Caco-2 (cell line): Measurements from ENCODE around the gene KCNMB1. TPM values are rescaled to one million over a fixed set of nuclear protein-coding genes. Genes with fewer than 3 reads are reported as not detected.

Source experiments
- BruUV-seq: library from RNA; stranded (reverse); fragments of 400-500 nt; replicated peaks from 2 replicates; lab custom pipeline; 2021; lab: Mats Ljungman, UMichigan
- CTCF ChIA-PET: fragments of 300-600 bp; sonication (Branson Sonifier 250); formaldehyde crosslinking; loops from one replicate; lab custom pipeline; 2022; ENCODE audit warnings: antibody characterized with exemption; lab: Charles Lee
- POLR2A ChIA-PET: fragments of 300-600 bp; sonication (Branson Sonifier 250); formaldehyde crosslinking; loops from one replicate; lab custom pipeline; 2022; ENCODE audit warnings: antibody characterized with exemption; lab: Charles Lee
- DNase-seq, 2 experiments: peaks; one replicate each; pipeline versions ENCODE4 v3.0.0 to v3.0.0-alpha.2; 2020 to 2022
- H3K27me3 ChIP-seq: replicated peaks from 2 replicates; pipeline ENCODE4 v1.6.0; 2011; ENCODE audit warnings: low read length; ENCODE audit not compliant: control insufficient read depth, insufficient read depth
- H3K36me3 ChIP-seq: 2 replicates; pipeline ENCODE4 v1.5.1; 2011; ENCODE audit warnings: low read length; ENCODE audit not compliant: control insufficient read depth, insufficient read depth
- H3K4me1 ChIP-seq: fragments of 250-450 bp; sonication (Bioruptor Pico); 2 replicates; pipeline ENCODE4 v1.5.1; 2020; ENCODE audit warnings: mild to moderate bottlenecking
- H3K4me3 ChIP-seq: 2 replicates; pipeline ENCODE4 v1.5.1; 2011; ENCODE audit warnings: low read depth, mild to moderate bottlenecking, control low read depth, low read length
- H3K9me3 ChIP-seq: fragments of 250-450 bp; sonication (Bioruptor Pico); 2 replicates; pipeline ENCODE4 v1.5.1; 2020; ENCODE audit warnings: mild to moderate bottlenecking, moderate library complexity
- H3K27ac Mint-ChIP-seq: one replicate; pipeline ENCODE4 v1.8.0; 2022; ENCODE audit warnings: mixed read lengths; ENCODE audit not compliant: unreplicated experiment
- H3K27me3 Mint-ChIP-seq: one replicate; pipeline ENCODE4 v1.8.0; 2022; ENCODE audit warnings: mixed read lengths; ENCODE audit not compliant: insufficient read depth, unreplicated experiment
- H3K36me3 Mint-ChIP-seq: one replicate; pipeline ENCODE4 v1.8.0; 2022; ENCODE audit warnings: mild to moderate bottlenecking, mixed read lengths; ENCODE audit not compliant: insufficient read depth, unreplicated experiment
- H3K4me1 Mint-ChIP-seq: one replicate; pipeline ENCODE4 v1.8.0; 2022; ENCODE audit warnings: low read depth, mixed read lengths; ENCODE audit not compliant: unreplicated experiment
- H3K4me3 Mint-ChIP-seq: one replicate; pipeline ENCODE4 v1.8.0; 2022; ENCODE audit warnings: mild to moderate bottlenecking, moderate library complexity, mixed read lengths; ENCODE audit not compliant: unreplicated experiment
- H3K9me3 Mint-ChIP-seq: one replicate; pipeline ENCODE4 v1.8.0; 2022; ENCODE audit warnings: mixed read lengths; ENCODE audit not compliant: unreplicated experiment
- CTCF ChIP-seq, 2 experiments: fragments of 200-600 bp in 1 of 2; IDR thresholded peaks; 1 replicate in 1 of 2; 2 replicates in 1 of 2; pipeline versions ENCODE4 v1.5.1 to v1.8.0; 2011 to 2022; ENCODE audit warnings: antibody characterized with exemption in 1 of 2, control low read depth in 1 of 2, inconsistent platforms in 1 of 2, low read depth in 1 of 2, low read length in 1 of 2, mild to moderate bottlenecking in 1 of 2, moderate library complexity in 1 of 2; ENCODE audit not compliant: insufficient read depth in 1 of 2, severe bottlenecking in 1 of 2, unreplicated experiment in 1 of 2
- intact Hi-C: fragments of 100-400 bp; cut with micrococcal nuclease; formaldehyde crosslinking; loops from one replicate; pipeline ENCODE4 v1.10.0; 2022; ENCODE audit not compliant: unreplicated experiment
- total RNA-seq: library from RNA; stranded (reverse); gene quantifications from 2 replicates; pipeline ENCODE4 v1.2.3, GENCODE V29; 2022

KCNMB1 gene
- total RNA-seq, 1 experiment from 2014 or later, result not detected

GRCh38 chr5:170355601-170356098, 33.5 kb downstream of the KCNMB1 start:
- Mint-ChIP-seq H3K4me3 (no peak overlapping the region), H3K27me3 (peaks cover 14% of the 10 kb centered on the region), H3K27ac (no peak overlapping the region), H3K4me1 (no peaks in the 10 kb centered on the region), H3K9me3 (no peaks in the 10 kb centered on the region), H3K36me3 (no peaks in the 10 kb centered on the region)
- Histone ChIP-seq H3K36me3 (no peaks in the 10 kb centered on the region), H3K4me3 (no peak overlapping the region), H3K27me3 (no peaks in the 10 kb centered on the region; the same call in 1 of the 2 replicates), H3K4me1 (no peaks in the 10 kb centered on the region), H3K9me3 (no peaks in the 10 kb centered on the region)
- ChIA-PET CTCF (no interaction called here), POLR2A (no interaction called here)
- no TSS peak for BruUV-seq
- TF ChIP-seq CTCF (IDR thresholded peaks at IDR 0.05; ENCODE audit: insufficient read depth in 1 of 2, low read depth in 1 of 2, low read length in 1 of 2, severe bottlenecking in 1 of 2, unreplicated experiment in 1 of 2), result no peak
- no peak for DNase-seq
- intact Hi-C loops, result no loop called here

GRCh38 chr5:170353961-170354360, 35.2 kb downstream of the KCNMB1 start:
- Histone ChIP-seq H3K9me3 (no peaks in the 10 kb centered on the region), H3K36me3 (no peaks in the 10 kb centered on the region), H3K4me1 (no peaks in the 10 kb centered on the region), H3K27me3 (no peaks in the 10 kb centered on the region; the same call in 1 of the 2 replicates), H3K4me3 (no peak overlapping the region)
- no peak for DNase-seq
- TF ChIP-seq CTCF (IDR thresholded peaks at IDR 0.05; ENCODE audit: insufficient read depth in 1 of 2, low read depth in 1 of 2, low read length in 1 of 2, severe bottlenecking in 1 of 2, unreplicated experiment in 1 of 2), result no peak
- H3K27me3 Mint-ChIP-seq, result peaks cover 17% of the 10 kb centered on the region
- no TSS peak for BruUV-seq
- ChIA-PET POLR2A (no interaction called here), CTCF (no interaction called here)
- H3K4me1 Mint-ChIP-seq, result no peaks in the 10 kb centered on the region
- intact Hi-C loops, result no loop called here
- no peak overlapping the region for H3K4me3 Mint-ChIP-seq
- H3K27ac Mint-ChIP-seq, result no peak overlapping the region
- no peaks in the 10 kb centered on the region for H3K36me3 Mint-ChIP-seq
- no peaks in the 10 kb centered on the region for H3K9me3 Mint-ChIP-seq

GRCh38 chr5:170353011-170353761, 36.0 kb downstream of the KCNMB1 start:
- H3K4me1 ChIP-seq, result no peaks in the 10 kb centered on the region
- Mint-ChIP-seq H3K36me3 (no peaks in the 10 kb centered on the region), H3K27me3 (peaks cover 20% of the 10 kb centered on the region), H3K27ac (no peak overlapping the region), H3K4me1 (no peaks in the 10 kb centered on the region), H3K4me3 (no peak overlapping the region), H3K9me3 (no peaks in the 10 kb centered on the region)
- intact Hi-C loops, result no loop called here
- DNase-seq, result no peak
- ChIA-PET CTCF (interaction anchor here (0.6 kb wide), 1 partner anchor 92 kb away, joined by 4 read pairs; no protein-coding TSS in a partner anchor), POLR2A (no interaction called here)
- no peaks in the 10 kb centered on the region for H3K9me3 ChIP-seq
- H3K4me3 ChIP-seq, result no peak overlapping the region
- BruUV-seq, result no TSS peak
- no peaks in the 10 kb centered on the region for H3K36me3 ChIP-seq
- no peak for TF ChIP-seq CTCF (IDR thresholded peaks at IDR 0.05; ENCODE audit: insufficient read depth in 1 of 2, low read depth in 1 of 2, low read length in 1 of 2, severe bottlenecking in 1 of 2, unreplicated experiment in 1 of 2)
- no peaks in the 10 kb centered on the region; the same call in 1 of the 2 replicates for H3K27me3 ChIP-seq
